ENCODE measurements around the gene INO80. TPM values are rescaled to one million over a fixed set of nuclear protein-coding genes. Genes with fewer than 3 reads are reported as not detected.

Gene INO80
- total RNA-seq, 4 donors from 2014 or later, result 22.4 to 28.7 (median 24.0) TPM

GRCh38 chr15:40940296-40940801, 175.7 kb downstream of the INO80 start:
- peaks cover 37 to 64% (median 48%) of the 10 kb centered on the region in 4 donors for H3K4me1 ChIP-seq
- TF ChIP-seq POLR2AphosphoS5 (IDR thresholded peaks at IDR 0.05), result no peak
- TF ChIP-seq EP300 (IDR thresholded peaks at IDR 0.05), result no peak
- no peak for TF ChIP-seq CTCF (IDR thresholded peaks at IDR 0.05)
- TF ChIP-seq POLR2A (IDR thresholded peaks at IDR 0.05; ENCODE audit: low read depth), result no peak
- H3K27me3 ChIP-seq, result peaks cover 0 to 9% (median 2%) of the 10 kb centered on the region in 4 donors
- DNase-seq (ENCODE audit: extremely low spot score), result no peak
- H3K36me3 ChIP-seq, result peaks cover 0 to 23% (median 0%) of the 10 kb centered on the region in 4 donors
- intact Hi-C loops (cut with DNase I), result no loop called here
- peak overlapping the region; percentile 80 to 91 (median 86) for H3K27ac ChIP-seq (replicated peaks in 1 of 4)
- WGBS, result 63% methylated on average over 15 of the region's 15 CpGs
- peak overlapping the region in 1 of 4 donors; percentile 80 for H3K4me3 ChIP-seq
- no peaks in the 10 kb centered on the region for H3K9me3 ChIP-seq

GRCh38 chr15:40938536-40938870, 177.6 kb downstream of the INO80 start:
- peaks cover 0 to 23% (median 0%) of the 10 kb centered on the region in 4 donors for H3K36me3 ChIP-seq
- H3K27me3 ChIP-seq, result peaks cover 0 to 21% (median 2%) of the 10 kb centered on the region in 4 donors
- TF ChIP-seq CTCF (IDR thresholded peaks at IDR 0.05) (no peak), POLR2A (IDR thresholded peaks at IDR 0.05; ENCODE audit: low read depth) (no peak), POLR2AphosphoS5 (IDR thresholded peaks at IDR 0.05) (no peak), EP300 (IDR thresholded peaks at IDR 0.05) (no peak)
- intact Hi-C loops (cut with DNase I), result no loop called here
- H3K9me3 ChIP-seq, result no peaks in the 10 kb centered on the region
- H3K4me1 ChIP-seq, result peaks cover 37 to 72% (median 53%) of the 10 kb centered on the region in 4 donors
- no peak overlapping the region for H3K4me3 ChIP-seq
- 92% methylated on average over 5 of the region's 6 CpGs for WGBS
- DNase-seq (ENCODE audit: extremely low spot score), result no peak
- H3K27ac ChIP-seq (replicated peaks in 1 of 4), result peak overlapping the region in 1 of 4 donors; percentile 8

- peaks cover 0 to 26% (median 2%) of the 10 kb centered on the region in 4 donors for H3K27me3 ChIP-seq
- 66% methylated on average over 15 of the region's 19 CpGs for WGBS
- no peak overlapping the region for H3K4me3 ChIP-seq
- H3K4me1 ChIP-seq, result peaks cover 35 to 66% (median 51%) of the 10 kb centered on the region in 4 donors
- TF ChIP-seq POLR2AphosphoS5 (IDR thresholded peaks at IDR 0.05) (no peak), POLR2A (IDR thresholded peaks at IDR 0.05; ENCODE audit: low read depth) (no peak), CTCF (IDR thresholded peaks at IDR 0.05) (no peak), EP300 (IDR thresholded peaks at IDR 0.05) (no peak)
- H3K36me3 ChIP-seq, result peaks cover 0 to 23% (median 0%) of the 10 kb centered on the region in 4 donors
- intact Hi-C loops (cut with DNase I), result no loop called here
- no peaks in the 10 kb centered on the region for H3K9me3 ChIP-seq
- peak overlapping the region in 2 of 4 donors; percentile 7 to 8 for H3K27ac ChIP-seq (replicated peaks in 1 of 4)
- DNase-seq (ENCODE audit: extremely low spot score), result no peak
These were observed 178.1 kb downstream of the INO80 start for GRCh38 chr15:40937762-40938535.

GRCh38 chr15:40936709-40937666, 179.1 kb downstream of the INO80 start:
- H3K36me3 ChIP-seq, result peaks cover 0 to 29% (median 0%) of the 10 kb centered on the region in 4 donors
- peak overlapping the region in 1 of 4 donors; percentile 7 for H3K27ac ChIP-seq (replicated peaks in 1 of 4)
- no peak overlapping the region for H3K4me3 ChIP-seq
- no peak for DNase-seq (ENCODE audit: extremely low spot score)
- intact Hi-C loops (cut with DNase I), result no loop called here
- TF ChIP-seq POLR2AphosphoS5 (IDR thresholded peaks at IDR 0.05) (no peak), POLR2A (IDR thresholded peaks at IDR 0.05; ENCODE audit: low read depth) (no peak), CTCF (IDR thresholded peaks at IDR 0.05) (no peak), EP300 (IDR thresholded peaks at IDR 0.05) (no peak)
- H3K9me3 ChIP-seq, result no peaks in the 10 kb centered on the region
- 84% methylated on average over 9 of the region's 15 CpGs for WGBS
- peaks cover 0 to 36% (median 5%) of the 10 kb centered on the region in 4 donors for H3K27me3 ChIP-seq
- peaks cover 31 to 58% (median 42%) of the 10 kb centered on the region in 4 donors for H3K4me1 ChIP-seq

Measured in esophagus muscularis mucosa (tissue), 4 donors.